Stimulated activated memory B cell treated with anti-CD40 and anti-IgM and Interleukin-4, amounts not matched to agents 10 μg/mL and 1 μg/mL and 100 μg/mL, for 72 hours (primary cell): ENCODE measurements around the gene NBPF1.
"Not testable (repeated sequence)": the region's sequence is repeated elsewhere in the genome, so short reads cannot be mapped to it uniquely, and the experiment has no call there.

ENCODE experiments used
- ATAC-seq: fragments of 150-1000 bp; cut with Tn5 transposase; 2 replicates; pipeline ENCODE4 v1.10.0; 2021
- H3K27ac Mint-ChIP-seq: one replicate; pipeline ENCODE4 v1.8.0; 2022; ENCODE audit warnings: mild to moderate bottlenecking, mixed read lengths
- H3K27me3 Mint-ChIP-seq: one replicate; pipeline ENCODE4 v1.8.0; 2022; ENCODE audit warnings: mixed read lengths
- H3K36me3 Mint-ChIP-seq: one replicate; pipeline ENCODE4 v1.8.0; 2022; ENCODE audit warnings: mixed read lengths
- H3K4me1 Mint-ChIP-seq: one replicate; pipeline ENCODE4 v1.8.0; 2022; ENCODE audit warnings: mixed read lengths
- H3K4me3 Mint-ChIP-seq: one replicate; pipeline ENCODE4 v1.8.0; 2022; ENCODE audit warnings: mild to moderate bottlenecking, moderate library complexity, mixed read lengths
- H3K9me3 Mint-ChIP-seq: one replicate; pipeline ENCODE4 v1.8.0; 2022; ENCODE audit warnings: mixed read lengths

NBPF1 gene

DNA sequence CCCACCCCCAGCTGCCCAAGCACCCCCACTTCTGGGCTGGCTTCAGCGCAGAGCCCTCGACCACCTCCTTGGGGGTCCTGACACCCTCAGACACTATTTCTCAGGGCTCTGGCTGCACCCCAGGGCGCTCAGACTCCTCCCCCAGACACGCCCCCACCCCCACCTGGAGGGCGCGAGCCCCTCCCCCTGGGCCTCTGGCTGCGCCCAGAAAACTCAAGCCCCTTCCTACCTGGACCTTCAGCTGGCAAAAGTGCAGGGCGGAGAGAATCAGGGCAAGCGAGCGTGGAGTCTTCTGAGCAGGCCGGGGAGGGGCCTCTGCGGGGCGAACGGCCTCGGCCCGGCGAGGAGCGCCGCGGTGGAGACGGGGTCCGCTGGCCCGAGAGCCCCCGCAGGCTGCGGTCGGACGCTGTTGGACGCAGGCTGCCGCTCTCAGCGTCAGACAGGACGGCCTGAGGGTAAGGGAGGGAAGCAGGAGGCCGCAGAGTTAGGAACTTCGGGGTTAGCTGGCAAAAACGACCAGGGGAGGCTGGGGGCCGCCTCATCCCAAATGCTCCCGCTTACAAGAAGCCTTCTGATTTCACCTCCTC lies 17.4 kb upstream of the NBPF1 start:
- Mint-ChIP-seq H3K27ac (no peak overlapping the region), H3K9me3 (no peaks in the 10 kb centered on the region), H3K4me1 (no peaks in the 10 kb centered on the region), H3K4me3 (no peak overlapping the region), H3K27me3 (no peaks in the 10 kb centered on the region), H3K36me3 (peaks cover 60% of the 10 kb centered on the region)
- ATAC-seq: peak; percentile 1

- not testable (repeated sequence) for ATAC-seq, H3K4me1 Mint-ChIP-seq, H3K4me3 Mint-ChIP-seq, H3K9me3 Mint-ChIP-seq, H3K27me3 Mint-ChIP-seq, H3K27ac Mint-ChIP-seq
- peaks cover 60% of the 10 kb centered on the region for H3K36me3 Mint-ChIP-seq
Measured at GRCh38 chr1:16629916-16630530, 16.7 kb upstream of the NBPF1 start.

DNA sequence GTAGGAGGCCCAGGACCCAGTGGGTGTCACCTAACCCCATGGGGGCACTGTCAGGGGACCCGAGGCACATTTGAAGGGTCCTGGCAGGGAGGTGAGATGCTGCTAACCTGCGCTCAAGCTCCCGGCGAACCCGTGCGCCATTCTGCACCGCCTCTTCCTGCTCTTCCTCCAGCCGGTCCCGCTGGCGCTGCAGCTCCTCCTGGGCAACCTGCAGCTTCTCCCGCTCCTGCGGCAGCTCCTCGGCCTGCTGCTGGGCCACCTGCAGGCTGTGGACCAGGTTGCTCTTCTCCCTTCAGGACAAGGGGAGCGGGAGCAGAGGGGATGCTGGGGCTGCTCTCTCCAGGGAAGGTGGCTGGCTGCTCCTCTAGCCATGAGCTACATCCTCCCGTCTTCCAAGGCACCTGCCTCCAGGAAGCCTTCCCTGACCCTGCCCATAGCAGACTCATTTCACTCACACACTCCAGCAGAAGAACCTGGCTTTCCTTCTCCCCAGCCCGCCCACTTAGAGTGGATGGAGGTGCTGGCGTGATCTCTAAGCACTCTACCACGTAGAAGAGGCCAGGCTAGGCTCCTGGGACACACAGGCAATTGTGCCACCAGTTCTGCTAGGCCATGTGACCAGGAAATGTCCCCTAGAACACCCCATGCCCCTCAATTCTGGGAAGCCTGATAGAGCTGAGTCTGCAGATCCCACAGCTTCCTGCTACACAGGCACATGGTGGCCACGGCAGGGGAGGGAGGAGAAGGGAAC lies 15.2 kb upstream of the NBPF1 start:
- no peaks in the 10 kb centered on the region for H3K4me1 Mint-ChIP-seq
- H3K9me3 Mint-ChIP-seq: no peaks in the 10 kb centered on the region
- no peaks in the 10 kb centered on the region for H3K27me3 Mint-ChIP-seq
- ATAC-seq: no peak
- no peak overlapping the region for H3K27ac Mint-ChIP-seq
- peaks cover 48% of the 10 kb centered on the region for H3K36me3 Mint-ChIP-seq
- H3K4me3 Mint-ChIP-seq: no peak overlapping the region

DNA sequence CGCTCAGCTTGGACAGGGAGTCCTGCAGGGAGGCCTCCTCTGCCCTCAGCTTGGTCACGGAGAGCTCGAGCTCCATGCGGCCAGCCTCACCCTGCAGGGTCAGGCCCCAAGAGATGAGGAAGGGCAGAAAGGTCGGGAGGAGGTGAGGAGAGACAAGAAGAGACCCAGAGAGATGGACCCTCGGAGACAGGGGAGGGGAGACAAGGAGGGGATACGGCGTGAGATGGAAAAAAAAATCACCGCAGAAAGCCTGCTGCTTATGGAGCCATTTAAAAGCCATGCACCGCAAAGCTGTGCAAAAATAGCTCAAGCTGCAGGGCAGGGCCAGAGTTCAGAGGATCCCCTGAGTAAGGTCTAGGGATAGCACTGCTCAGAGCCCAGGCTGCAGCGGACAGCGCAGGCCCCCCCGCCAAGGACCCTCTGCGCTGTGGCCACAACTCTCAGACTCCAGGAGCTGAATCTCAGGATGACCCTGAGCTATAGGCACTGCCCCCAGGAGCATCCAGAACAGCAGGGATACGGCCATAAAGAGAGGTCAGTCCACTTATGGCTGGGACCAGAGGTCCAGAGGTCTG lies 13.1 kb upstream of the NBPF1 start:
- not testable (repeated sequence) for H3K4me3 Mint-ChIP-seq, H3K9me3 Mint-ChIP-seq, H3K27me3 Mint-ChIP-seq, ATAC-seq, H3K4me1 Mint-ChIP-seq, H3K27ac Mint-ChIP-seq
- peaks cover 34% of the 10 kb centered on the region for H3K36me3 Mint-ChIP-seq

GRCh38 chr1:16625497-16626408 lies 12.4 kb upstream of the NBPF1 start:
- peak; percentile 32 for ATAC-seq
- no peaks in the 10 kb centered on the region for H3K27me3 Mint-ChIP-seq

GRCh38 chr1:16623812-16624719 lies 10.7 kb upstream of the NBPF1 start:
- H3K4me1 Mint-ChIP-seq, H3K36me3 Mint-ChIP-seq, H3K27me3 Mint-ChIP-seq, H3K27ac Mint-ChIP-seq, H3K9me3 Mint-ChIP-seq, ATAC-seq, H3K4me3 Mint-ChIP-seq: not testable (repeated sequence)

More at GRCh38 chr1:16625497-16626408, 12.4 kb upstream of the NBPF1 start:
- Mint-ChIP-seq H3K9me3 (no peaks in the 10 kb centered on the region), H3K4me1 (no peaks in the 10 kb centered on the region), H3K36me3 (peaks cover 26% of the 10 kb centered on the region), H3K4me3 (no peak overlapping the region), H3K27ac (no peak overlapping the region)

- not testable (repeated sequence) for H3K4me1 Mint-ChIP-seq, ATAC-seq, H3K36me3 Mint-ChIP-seq, H3K27ac Mint-ChIP-seq, H3K4me3 Mint-ChIP-seq, H3K9me3 Mint-ChIP-seq, H3K27me3 Mint-ChIP-seq
Measured at GRCh38 chr1:16623337-16623736, 10.0 kb upstream of the NBPF1 start.

DNA sequence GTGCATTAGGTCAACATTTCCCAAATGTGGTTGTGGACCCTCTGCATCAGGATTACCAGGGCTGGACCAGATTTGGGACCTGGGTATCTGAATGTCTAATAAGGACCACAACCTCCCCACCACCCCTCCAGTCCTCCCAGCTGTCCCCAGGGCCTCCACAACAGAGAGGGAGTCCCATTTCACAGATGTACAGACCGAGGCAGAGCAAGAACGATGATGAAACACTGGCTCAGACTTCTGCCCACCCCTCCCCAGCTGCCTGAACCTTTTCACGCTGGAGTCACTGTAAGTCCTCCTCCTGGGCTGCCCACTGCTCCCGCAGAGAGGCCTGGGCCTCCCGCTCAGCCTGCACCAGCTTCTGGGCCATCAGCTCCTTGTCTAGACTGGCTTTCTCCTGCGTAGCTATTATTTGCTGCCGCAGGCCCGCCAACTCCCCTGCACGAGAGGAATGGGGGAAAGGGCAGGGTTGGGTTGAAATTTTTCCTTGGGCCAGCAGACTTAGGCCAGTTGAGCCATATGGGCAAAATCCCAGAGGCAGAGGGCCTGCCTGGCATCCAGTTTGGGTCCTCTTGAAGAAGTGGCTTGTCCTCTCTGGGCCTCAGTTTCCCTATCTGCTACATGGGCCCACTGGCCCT lies 8.4 kb upstream of the NBPF1 start:
- H3K36me3 Mint-ChIP-seq, H3K4me1 Mint-ChIP-seq, H3K27ac Mint-ChIP-seq, H3K27me3 Mint-ChIP-seq, H3K4me3 Mint-ChIP-seq, ATAC-seq, H3K9me3 Mint-ChIP-seq: not testable (repeated sequence)

DNA sequence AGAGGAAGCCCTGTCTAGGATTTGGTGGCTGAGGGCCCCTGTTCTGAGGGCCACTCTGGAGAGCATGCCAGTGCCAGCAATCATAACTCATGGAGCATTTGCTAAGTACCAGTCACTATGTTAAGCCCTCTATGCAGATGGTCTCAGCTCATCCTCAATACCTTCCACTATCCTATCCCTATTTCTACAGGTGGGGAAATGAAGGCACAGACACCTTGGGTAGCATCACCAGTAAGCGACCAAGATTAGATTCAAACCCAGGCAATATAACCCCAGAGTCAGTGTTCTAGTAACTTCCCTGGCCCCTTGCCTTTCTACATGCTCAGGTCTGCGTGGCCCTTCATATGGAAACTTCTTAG lies 7.9 kb upstream of the NBPF1 start:
- H3K4me3 Mint-ChIP-seq: no peak overlapping the region
- H3K27ac Mint-ChIP-seq: no peak overlapping the region
- no peaks in the 10 kb centered on the region for H3K27me3 Mint-ChIP-seq
- ATAC-seq: no peak
- no peaks in the 10 kb centered on the region for H3K9me3 Mint-ChIP-seq
- no peaks in the 10 kb centered on the region for H3K4me1 Mint-ChIP-seq
- H3K36me3 Mint-ChIP-seq: no peaks in the 10 kb centered on the region

DNA sequence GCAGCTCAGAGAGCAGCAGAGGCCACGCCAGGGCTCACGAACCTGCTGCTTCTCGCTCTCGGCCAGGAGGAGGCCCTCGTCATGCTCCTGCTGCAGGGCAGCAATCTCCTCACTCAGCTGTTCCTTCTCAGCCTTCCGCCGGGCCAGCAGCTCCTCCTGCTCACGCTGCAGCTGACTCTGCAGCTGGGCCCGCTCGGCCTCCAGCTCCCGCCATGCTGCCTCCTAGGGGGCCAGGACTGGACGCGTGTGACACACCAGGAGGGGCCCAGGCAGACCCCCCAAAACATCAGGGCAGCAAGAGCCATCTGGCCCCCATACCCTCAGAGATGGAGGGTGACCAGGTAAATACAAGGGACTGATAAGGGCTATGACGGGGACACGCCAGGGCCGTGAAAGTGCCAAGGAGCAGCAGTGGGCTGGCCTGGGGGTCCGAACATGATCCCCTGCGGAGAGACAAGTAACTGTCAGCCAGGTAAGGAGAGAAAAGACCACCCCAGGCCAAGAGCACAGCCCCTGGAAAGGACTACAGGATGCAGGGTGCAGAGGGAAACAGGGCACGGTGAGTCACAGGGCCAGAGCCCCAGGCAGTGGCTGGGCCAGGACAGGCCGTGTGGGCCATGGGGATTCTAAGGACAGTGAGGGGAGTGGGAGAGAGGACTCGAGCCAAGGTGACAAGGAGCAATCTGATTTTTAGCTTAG lies 6.6 kb upstream of the NBPF1 start:
- not testable (repeated sequence) for ATAC-seq, H3K36me3 Mint-ChIP-seq, H3K9me3 Mint-ChIP-seq, H3K27me3 Mint-ChIP-seq, H3K4me3 Mint-ChIP-seq, H3K4me1 Mint-ChIP-seq, H3K27ac Mint-ChIP-seq

- Mint-ChIP-seq H3K36me3 (no peaks in the 10 kb centered on the region), H3K27ac (no peak overlapping the region), H3K9me3 (no peaks in the 10 kb centered on the region), H3K27me3 (no peaks in the 10 kb centered on the region), H3K4me3 (no peak overlapping the region), H3K4me1 (no peaks in the 10 kb centered on the region)
- ATAC-seq: no peak
Measured at GRCh38 chr1:16618719-16619118, 5.4 kb upstream of the NBPF1 start.

GRCh38 chr1:16617778-16618580 lies 4.6 kb upstream of the NBPF1 start:
- no peak overlapping the region for H3K4me3 Mint-ChIP-seq
- no peaks in the 10 kb centered on the region for H3K4me1 Mint-ChIP-seq
- no peaks in the 10 kb centered on the region for H3K27me3 Mint-ChIP-seq
- H3K27ac Mint-ChIP-seq: no peak overlapping the region
- no peaks in the 10 kb centered on the region for H3K36me3 Mint-ChIP-seq
- H3K9me3 Mint-ChIP-seq: no peaks in the 10 kb centered on the region
- ATAC-seq: no peak

GRCh38 chr1:16617114-16617631 lies 3.8 kb upstream of the NBPF1 start:
- H3K9me3 Mint-ChIP-seq: no peaks in the 10 kb centered on the region
- no peak for ATAC-seq
- H3K27me3 Mint-ChIP-seq: no peaks in the 10 kb centered on the region
- H3K4me1 Mint-ChIP-seq: no peaks in the 10 kb centered on the region
- H3K4me3 Mint-ChIP-seq: no peak overlapping the region
- H3K36me3 Mint-ChIP-seq: no peaks in the 10 kb centered on the region
- no peak overlapping the region for H3K27ac Mint-ChIP-seq
